HG03460 (cell line): ENCODE data around the gene SMAD3.
"Not testable (repeated sequence)": the region's sequence is repeated elsewhere in the genome, so short reads cannot be mapped to it uniquely, and the experiment has no call there.

ENCODE experiments used
- ATAC-seq: cut with Tn5 transposase; IDR thresholded peaks from one replicate; pipeline ENCODE4 v1.9.1; 2021; ENCODE audit not compliant: unreplicated experiment

SMAD3 gene

DNA sequence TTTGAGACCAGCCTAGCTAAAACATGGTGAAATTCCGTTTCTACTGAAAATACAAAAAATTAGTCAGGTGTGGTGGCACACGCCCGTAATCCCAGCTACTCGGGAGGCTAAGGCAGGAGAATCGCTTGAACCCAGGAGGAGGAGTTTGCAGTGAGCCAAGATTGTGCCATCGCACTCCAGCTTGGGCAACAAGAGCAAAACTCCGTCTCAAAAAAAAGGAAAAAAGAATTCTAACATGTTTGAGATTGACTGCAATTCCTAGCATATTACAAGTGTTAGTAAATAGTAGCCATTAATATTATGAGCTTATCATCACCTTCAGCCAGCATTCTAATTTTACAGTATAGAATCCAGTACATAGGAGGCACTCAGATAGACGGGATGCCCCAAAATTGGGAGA, 57.9 kb downstream of the SMAD3 start:
- ATAC-seq = not testable (repeated sequence)

GRCh38 chr15:67124111-67124510, 58.7 kb downstream of the SMAD3 start:
- ATAC-seq = no peak

- no peak for ATAC-seq
Measured at GRCh38 chr15:67124911-67125588, 59.6 kb downstream of the SMAD3 start.

DNA sequence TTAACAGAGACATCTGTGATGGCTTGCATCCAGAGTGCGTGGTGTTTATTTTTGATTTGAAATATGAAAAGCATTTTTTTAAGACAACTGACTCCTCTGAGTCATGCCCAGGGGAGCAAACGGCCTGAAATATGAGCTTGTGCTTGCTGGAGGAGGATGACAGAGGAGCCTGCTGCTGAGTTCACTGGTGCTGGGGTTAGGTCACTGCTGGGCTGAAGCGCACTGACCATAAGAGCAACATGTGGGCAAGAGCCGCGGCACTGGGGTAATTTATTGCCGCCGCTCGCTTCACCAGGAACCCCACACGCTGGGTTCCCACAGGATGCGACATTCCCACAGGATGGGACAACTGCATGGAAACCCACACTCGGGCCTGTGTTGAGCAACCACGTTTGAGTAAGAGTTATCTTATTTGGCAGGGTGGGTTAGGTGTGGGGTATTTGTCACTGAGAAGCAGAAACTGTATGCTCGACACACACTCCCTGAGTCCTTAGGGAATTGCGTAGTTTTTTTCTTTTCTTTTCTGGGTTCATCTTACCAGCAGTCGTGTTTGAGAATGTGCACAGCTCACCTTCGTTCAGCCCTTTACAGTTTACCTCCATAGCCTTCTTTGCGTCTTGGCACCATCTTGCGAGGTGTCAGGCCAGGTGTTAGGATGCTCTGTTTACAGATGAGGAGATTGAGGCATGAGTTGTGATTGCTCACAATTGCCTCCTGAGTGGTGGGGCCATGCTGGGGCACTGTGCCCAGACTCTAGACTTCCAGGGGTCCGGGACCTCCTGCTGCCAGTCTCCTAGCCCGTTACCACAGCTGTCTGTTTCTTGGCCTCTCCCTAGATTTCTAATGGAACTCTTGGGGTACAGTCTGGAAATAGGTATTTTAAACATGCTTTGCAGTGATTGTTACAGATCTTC, 60.4 kb downstream of the SMAD3 start:
- no peak for ATAC-seq

DNA sequence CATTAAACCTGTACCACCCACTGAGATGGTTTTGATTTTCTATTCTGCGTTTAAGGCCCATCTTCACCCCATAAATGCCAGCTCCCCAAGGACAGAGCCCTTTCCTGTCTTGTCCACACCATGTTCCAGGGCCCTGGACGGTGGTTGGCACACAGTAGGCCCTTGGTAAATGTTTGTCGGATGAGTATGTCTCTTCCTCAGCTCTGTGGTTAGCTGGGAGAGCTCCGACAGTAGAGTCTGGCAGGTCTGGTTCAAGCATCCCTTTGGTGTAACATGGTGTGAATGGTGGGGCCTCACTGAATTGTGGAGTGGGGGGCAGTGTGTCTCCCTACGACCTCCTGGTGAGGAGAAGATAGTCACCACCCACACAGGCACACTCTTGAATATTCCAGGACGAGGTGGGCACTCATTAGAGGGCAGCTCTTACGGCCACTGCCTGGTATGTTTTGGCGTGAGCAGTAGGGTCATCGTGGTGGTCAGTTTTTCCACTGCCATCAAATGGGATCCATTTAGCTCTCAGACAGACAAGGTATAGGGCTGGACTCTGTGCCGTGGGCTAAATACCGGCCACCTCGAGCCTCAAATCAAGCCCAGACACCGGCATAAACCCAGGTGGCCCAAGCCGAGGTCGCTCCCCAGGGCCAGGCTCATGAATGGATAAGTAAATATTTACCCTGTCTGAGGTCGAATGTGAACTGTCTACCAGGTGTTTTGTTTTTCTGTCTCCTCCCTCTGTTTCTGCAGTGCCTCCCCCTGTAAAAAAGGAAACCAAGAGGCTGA, 61.3 kb downstream of the SMAD3 start:
- ATAC-seq = no peak

DNA sequence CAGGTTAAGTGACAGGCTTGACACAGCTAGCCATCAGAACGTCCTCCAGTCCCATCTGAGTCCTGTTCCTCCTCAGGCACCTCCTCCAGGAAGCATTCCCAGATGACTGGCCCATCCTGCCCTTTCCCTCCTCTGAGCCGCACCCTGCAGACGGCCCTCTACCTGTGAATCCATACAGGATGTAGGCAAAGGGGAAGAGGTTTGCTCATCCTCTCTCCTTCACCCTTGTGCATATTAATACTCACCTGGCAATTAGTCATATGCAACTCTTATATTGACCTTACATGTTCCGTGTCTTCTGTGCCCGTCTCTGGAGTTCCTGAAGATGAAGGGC, 61.9 kb downstream of the SMAD3 start:
- ATAC-seq = no peak

- ATAC-seq = no peak
Measured at GRCh38 chr15:67127965-67128364, 62.6 kb downstream of the SMAD3 start.

DNA sequence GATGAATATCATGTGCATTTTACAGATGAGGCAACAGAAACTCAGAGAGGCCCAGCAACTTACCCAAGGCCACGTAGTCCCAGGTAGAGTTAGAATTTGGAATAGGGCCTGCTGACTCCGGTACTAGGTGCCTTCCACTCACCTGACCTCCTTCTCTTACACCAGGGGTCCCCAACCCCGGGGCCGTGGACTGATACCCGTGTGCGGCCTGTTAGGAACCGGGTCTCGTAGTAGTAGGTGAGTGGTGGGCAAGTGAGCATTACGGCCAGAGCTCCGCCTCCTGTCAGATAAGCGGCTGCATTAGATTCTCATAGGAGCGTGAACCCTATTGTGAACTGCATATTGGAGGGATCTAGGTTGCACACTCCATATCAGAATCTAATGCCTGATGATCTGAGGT, 64.8 kb downstream of the SMAD3 start:
- ATAC-seq = no peak

GRCh38 chr15:67130673-67131601, 65.5 kb downstream of the SMAD3 start:
- no peak for ATAC-seq

DNA sequence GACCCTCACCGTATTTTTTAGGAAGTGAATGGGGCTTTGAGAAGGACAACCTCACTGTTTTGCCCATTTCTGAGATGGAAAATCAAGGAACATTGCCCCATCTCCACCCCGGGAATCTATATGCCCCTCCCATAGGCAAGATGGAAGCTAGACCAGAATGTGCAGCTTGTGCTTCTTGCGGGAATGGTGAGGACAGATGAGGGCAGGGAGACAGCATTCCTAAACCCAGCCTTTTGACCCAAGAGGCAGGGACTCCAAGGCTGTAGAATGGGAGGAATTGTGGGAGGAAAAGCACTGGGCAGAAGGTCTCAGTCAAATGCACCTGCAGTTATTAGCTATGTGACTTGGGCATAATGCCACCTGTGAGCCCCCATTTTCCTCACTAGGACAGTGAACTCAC, 66.9 kb downstream of the SMAD3 start:
- ATAC-seq = no peak

DNA sequence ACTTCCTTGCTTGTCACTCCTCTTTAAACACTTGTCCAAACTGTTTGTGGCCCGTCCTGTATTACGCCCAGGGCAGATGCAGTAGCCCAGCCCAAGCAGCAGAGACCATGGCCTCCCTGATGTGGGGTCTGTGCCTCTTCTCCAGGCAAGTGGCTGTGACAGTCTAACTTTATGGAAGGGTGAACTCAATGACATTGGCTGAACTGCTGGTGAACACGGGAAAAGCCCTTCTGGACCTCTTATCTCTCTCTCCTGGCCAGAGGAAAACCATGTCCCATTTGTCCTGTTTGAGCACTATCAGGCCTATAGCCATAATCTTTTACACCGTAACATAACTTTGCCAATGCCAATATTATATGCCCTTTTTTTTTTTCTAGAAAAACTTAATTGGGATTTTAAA, 67.6 kb downstream of the SMAD3 start:
- ATAC-seq = no peak

GRCh38 chr15:67133738-67134066, 68.3 kb downstream of the SMAD3 start:
- ATAC-seq = peak; percentile 3

DNA sequence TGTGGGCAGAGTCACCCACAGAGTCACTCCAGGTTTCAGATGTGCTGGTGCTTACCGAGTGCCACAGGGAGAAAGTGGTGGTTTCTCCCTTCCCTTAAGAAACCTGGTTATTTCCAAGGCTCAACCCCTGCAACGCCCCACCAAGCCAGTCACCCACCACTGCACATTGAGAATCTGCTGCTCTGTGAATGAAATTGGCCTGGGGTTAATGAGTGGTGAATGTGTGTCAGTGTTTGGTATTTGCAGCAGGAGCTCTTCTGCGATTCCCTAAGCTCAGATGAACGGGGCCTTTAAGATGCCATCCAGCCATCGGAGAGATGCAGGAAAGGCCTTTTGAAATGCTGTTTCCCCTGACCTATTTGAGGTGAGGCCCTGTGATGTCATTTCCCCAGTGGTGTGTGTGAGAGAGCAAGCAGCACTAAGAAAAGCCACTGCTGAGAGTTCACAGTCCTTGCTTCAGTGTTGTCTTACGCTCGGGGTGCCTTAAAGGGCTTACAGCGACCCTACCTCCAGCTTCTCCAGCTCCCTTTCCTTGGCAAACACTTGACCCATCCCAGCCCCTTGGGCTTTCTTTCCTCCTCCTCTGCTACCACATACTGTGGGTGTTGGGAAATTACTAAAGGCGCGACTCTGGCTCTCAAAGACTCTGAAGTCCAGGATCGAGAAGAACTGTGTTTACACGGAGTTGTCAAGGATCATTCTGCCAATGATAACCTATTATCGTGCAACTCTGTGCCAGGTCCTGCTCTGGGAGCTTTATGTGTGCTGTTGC, 68.9 kb downstream of the SMAD3 start:
- ATAC-seq = peak; percentile 68

GRCh38 chr15:67134871-67135492, 69.6 kb downstream of the SMAD3 start:
- no peak for ATAC-seq

DNA sequence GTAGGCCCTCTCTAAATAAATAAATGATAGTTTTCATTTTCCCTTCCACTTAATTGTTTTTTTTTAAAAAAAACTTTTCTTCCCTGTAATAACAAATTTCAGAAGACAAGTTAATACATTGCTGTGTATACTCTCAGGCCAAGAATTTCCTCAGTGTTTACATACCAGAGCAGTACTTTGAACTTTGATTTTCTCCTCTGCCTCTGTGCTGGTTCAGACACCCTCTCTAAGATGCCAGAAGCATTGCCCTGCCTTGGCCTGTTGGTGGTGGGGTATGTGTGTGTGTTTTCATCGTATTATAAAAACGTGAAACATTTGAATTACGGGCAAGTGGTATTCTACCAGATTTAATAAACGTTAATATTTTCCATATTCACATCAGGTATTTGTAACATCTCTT, 70.1 kb downstream of the SMAD3 start:
- ATAC-seq = no peak

DNA sequence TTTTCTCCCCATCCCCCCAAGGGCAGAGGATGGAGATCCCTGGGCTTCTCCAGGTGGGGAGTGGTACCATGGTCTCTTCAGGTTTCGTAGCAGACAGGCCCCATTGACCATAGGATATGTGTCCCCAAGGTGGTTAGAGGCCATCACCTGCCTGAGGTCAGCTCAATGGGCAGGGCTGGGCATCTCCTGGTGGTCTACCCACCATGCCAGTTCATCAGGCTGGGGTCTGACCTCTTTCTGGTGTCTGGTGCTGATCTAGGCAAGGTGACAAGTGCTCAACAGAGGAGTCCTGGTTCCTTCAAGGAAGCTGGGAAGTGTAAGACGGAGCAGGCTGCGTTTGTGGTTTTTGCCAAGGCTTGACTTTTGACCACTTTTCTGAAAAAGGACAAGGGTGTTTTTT, 71.4 kb downstream of the SMAD3 start:
- ATAC-seq = no peak

- ATAC-seq = no peak
Measured at GRCh38 chr15:67137319-67137718, 71.9 kb downstream of the SMAD3 start.

GRCh38 chr15:67137951-67138848, 72.8 kb downstream of the SMAD3 start:
- ATAC-seq = no peak
